WERI-Rb-1 (cell line): Measurements from ENCODE around the gene CD6.
A peak's percentile ranks its signal among the peaks of the same experiment; 100 is the strongest.

Experiments
- DNase-seq: peaks from one replicate; pipeline ENCODE4 v3.0.0-alpha.2; 2020
- H3K27ac ChIP-seq: fragments of 250-450 bp; sonication (Bioruptor Pico); 2 replicates; pipeline ENCODE4 v1.5.1; 2020; ENCODE audit warnings: mild to moderate bottlenecking, moderate library complexity
- H3K27me3 ChIP-seq: fragments of 250-450 bp; sonication (Bioruptor Pico); 2 replicates; pipeline ENCODE4 v1.5.1; 2021; ENCODE audit warnings: mild to moderate bottlenecking, low read depth, moderate library complexity; ENCODE audit not compliant: insufficient read depth, severe bottlenecking
- H3K36me3 ChIP-seq: fragments of 250-450 bp; sonication (Bioruptor Pico); 2 replicates; pipeline ENCODE4 v1.5.1; 2020; ENCODE audit warnings: mild to moderate bottlenecking, moderate library complexity
- H3K4me3 ChIP-seq: 2 replicates; pipeline ENCODE4 v1.5.1; 2011; ENCODE audit warnings: low read depth, mild to moderate bottlenecking, control low read depth, low read length
- H3K9me3 ChIP-seq: fragments of 250-450 bp; sonication (Bioruptor Pico); 2 replicates; pipeline ENCODE4 v1.5.1; 2021; ENCODE audit warnings: mild to moderate bottlenecking, moderate library complexity; ENCODE audit not compliant: severe bottlenecking
- CTCF ChIP-seq: IDR thresholded peaks from 2 replicates; pipeline ENCODE4 v1.5.1; 2011; ENCODE audit warnings: low read depth, mild to moderate bottlenecking, control low read depth, inconsistent platforms, low read length

CD6 gene

GRCh38 chr11:61067782-61068446, 96.4 kb downstream of the CD6 start:
- H3K27ac ChIP-seq = peak overlapping the region; percentile 81
- TF ChIP-seq CTCF = no peak
- DNase-seq = peak; percentile 91

GRCh38 chr11:61068581-61068980, 97.1 kb downstream of the CD6 start:
- no peak for DNase-seq
- Histone ChIP-seq H3K9me3 (no peaks in the 10 kb centered on the region), H3K36me3 (no peaks in the 10 kb centered on the region), H3K27ac (peak overlapping the region; percentile 81), H3K4me3 (no peak overlapping the region), H3K27me3 (no peaks in the 10 kb centered on the region)
- TF ChIP-seq CTCF = no peak

More at GRCh38 chr11:61067782-61068446, 96.4 kb downstream of the CD6 start:
- Histone ChIP-seq H3K4me3 (no peak overlapping the region), H3K36me3 (no peaks in the 10 kb centered on the region), H3K27me3 (no peaks in the 10 kb centered on the region), H3K9me3 (no peaks in the 10 kb centered on the region)

- no peak overlapping the region for H3K4me3 ChIP-seq
- no peak for TF ChIP-seq CTCF
- peak overlapping the region; percentile 81 for H3K27ac ChIP-seq
- H3K9me3 ChIP-seq = no peaks in the 10 kb centered on the region
- DNase-seq = peak; percentile 37
- H3K27me3 ChIP-seq = no peaks in the 10 kb centered on the region
- no peaks in the 10 kb centered on the region for H3K36me3 ChIP-seq
These were observed 97.9 kb downstream of the CD6 start for GRCh38 chr11:61069427-61069826.
